HEK293T (cell line): ENCODE results near the gene NGRN.

Source experiments
- ARNT ChIP-seq: fragments of 450-650 bp; IDR thresholded peaks from 2 replicates; pipeline ENCODE4 v1.6.1; 2017; ENCODE audit warnings: mild to moderate bottlenecking
- BHLHE40 ChIP-seq: fragments of 450-650 bp; IDR thresholded peaks from 2 replicates; pipeline ENCODE4 v1.6.1; 2016; ENCODE audit warnings: mild to moderate bottlenecking, moderate library complexity, borderline replicate concordance
- CTBP1 ChIP-seq: fragments of 450-650 bp; IDR thresholded peaks from 2 replicates; pipeline ENCODE4 v1.6.1; 2016; ENCODE audit warnings: borderline replicate concordance
- ELF4 ChIP-seq: fragments of 450-650 bp; IDR thresholded peaks from 2 replicates; pipeline ENCODE4 v1.6.1; 2017; ENCODE audit warnings: antibody characterized with exemption
- HDGF ChIP-seq: fragments of 450-650 bp; IDR thresholded peaks from 2 replicates; pipeline ENCODE4 v1.6.1; 2017; ENCODE audit warnings: antibody characterized with exemption, borderline replicate concordance
- PKNOX1 ChIP-seq: fragments of 450-650 bp; IDR thresholded peaks from 2 replicates; pipeline ENCODE4 v1.6.1; 2016
- SP1 ChIP-seq: fragments of 450-650 bp; IDR thresholded peaks from 2 replicates; pipeline ENCODE4 v1.6.1; 2017
- SUZ12 ChIP-seq: fragments of 450-650 bp; IDR thresholded peaks from 2 replicates; pipeline ENCODE4 v1.6.1; 2016; ENCODE audit warnings: mild to moderate bottlenecking
- TARDBP ChIP-seq: fragments of 450-650 bp; IDR thresholded peaks from 2 replicates; pipeline ENCODE4 v1.6.1; 2016
- ZNF384 ChIP-seq: fragments of 450-650 bp; IDR thresholded peaks from 2 replicates; pipeline ENCODE4 v1.6.1; 2016

- TF ChIP-seq ELF4 = no peak
- no peak for TF ChIP-seq SUZ12
- TF ChIP-seq ARNT = no peak
- TF ChIP-seq HDGF = no peak
- TF ChIP-seq BHLHE40 = no peak
- no peak for TF ChIP-seq CTBP1
- TF ChIP-seq TARDBP = no peak
- no peak for TF ChIP-seq SP1
- TF ChIP-seq ZNF384 = no peak
- TF ChIP-seq PKNOX1 = no peak
Measured at GRCh38 chr15:90228960-90229359, 36.5 kb upstream of the NGRN start.
